Endothelial cell of umbilical vein (primary cell): Measurements from ENCODE around the gene FAM53A. TPM values are rescaled to one million over a fixed set of nuclear protein-coding genes. Genes with fewer than 3 reads are reported as not detected.

Experiments used
- BruUV-seq: library from RNA; stranded (reverse); fragments of 400-500 nt; replicated peaks from 2 replicates; lab custom pipeline; 2021; lab: Mats Ljungman, UMichigan
- CTCF ChIA-PET: fragments of 300-600, 350-600 bp; sonication (Branson Sonifier 250); formaldehyde crosslinking; loops from one replicate; lab custom pipeline; 2021; ENCODE audit warnings: antibody characterized with exemption, inconsistent platforms; lab: Charles Lee
- POLR2A ChIA-PET: fragments of 300-600, 350-600 bp; sonication (Branson Sonifier 250); formaldehyde crosslinking; loops from one replicate; lab custom pipeline; 2021; ENCODE audit warnings: antibody characterized with exemption, inconsistent platforms; lab: Charles Lee
- DNase-seq: peaks from one replicate; pipeline ENCODE4 v3.0.0-alpha.2; 2011; ENCODE audit warnings: low read depth, low spot score
- FAIRE-seq: peaks from 2 replicates; lab custom pipeline; 2011; peaks lifted over from hg19 to GRCh38; lab: Jason Lieb, UNC
- H2AFZ ChIP-seq: 2 replicates; pipeline ENCODE4 v1.6.0; 2012; ENCODE audit warnings: low read depth, low read length, control low read depth, inconsistent platforms
- H3K27ac ChIP-seq: 2 replicates; pipeline ENCODE4 v1.5.1; 2011; ENCODE audit warnings: low read depth, mild to moderate bottlenecking, control low read depth, low read length, moderate library complexity; ENCODE audit not compliant: insufficient read depth
- H3K27me3 ChIP-seq, 2 experiments: 2 replicates each; pipeline versions ENCODE4 v1.6.0 to v1.6.1; 2011; ENCODE audit warnings: low read length in 2 of 2, mixed read lengths in 1 of 2; ENCODE audit not compliant: control insufficient read depth in 2 of 2, insufficient read depth in 2 of 2
- H3K36me3 ChIP-seq, 2 experiments: 2 replicates in 1 of 2; 3 replicates in 1 of 2; pipeline ENCODE4 v1.5.1; 2011; ENCODE audit warnings: low read length in 2 of 2, mild to moderate bottlenecking in 1 of 2, moderate library complexity in 1 of 2; ENCODE audit not compliant: control insufficient read depth in 2 of 2, insufficient read depth in 2 of 2; ENCODE audit errors: extremely low read depth in 1 of 2
- H3K4me1 ChIP-seq: 3 replicates; pipeline ENCODE4 v1.5.1; 2011; ENCODE audit warnings: mild to moderate bottlenecking, low read length; ENCODE audit not compliant: control insufficient read depth, insufficient read depth; ENCODE audit errors: extremely low read depth
- H3K4me2 ChIP-seq: 2 replicates; pipeline ENCODE4 v1.6.1; 2011; ENCODE audit warnings: low read length, control low read depth, mixed read lengths; ENCODE audit not compliant: insufficient read depth
- H3K4me3 ChIP-seq, 3 experiments: fragments of 200-600 bp in 1 of 3; sonication (generic), shearing (Covaris generic) in 1 of 3; replicated peaks in 1 of 3; 2 replicates each; pipeline ENCODE4 v1.5.1; 2011 to 2016; ENCODE audit warnings: control low read depth in 3 of 3, low read length in 3 of 3, mild to moderate bottlenecking in 2 of 3, inconsistent platforms in 1 of 3, low read depth in 1 of 3, moderate library complexity in 1 of 3; ENCODE audit not compliant: insufficient read depth in 1 of 3
- H3K79me2 ChIP-seq: 2 replicates; pipeline ENCODE4 v1.6.0; 2012; ENCODE audit warnings: low read length, inconsistent platforms; ENCODE audit not compliant: control insufficient read depth, insufficient read depth
- H3K9ac ChIP-seq: replicated peaks from 2 replicates; pipeline ENCODE3; 2011; ENCODE audit warnings: low read length, control low read depth; ENCODE audit not compliant: insufficient read depth; ENCODE audit errors: extremely low read depth
- H3K9me1 ChIP-seq: replicated peaks from 3 replicates; pipeline ENCODE4 v1.6.0; 2011; ENCODE audit warnings: mild to moderate bottlenecking, low read length; ENCODE audit not compliant: control insufficient read depth, insufficient read depth; ENCODE audit errors: extremely low read depth
- H3K9me3 ChIP-seq: replicated peaks from 2 replicates; pipeline ENCODE4 v1.5.1; 2012; ENCODE audit warnings: low read length, inconsistent platforms; ENCODE audit not compliant: control insufficient read depth, insufficient read depth
- H4K20me1 ChIP-seq: replicated peaks from 2 replicates; pipeline ENCODE3; 2011; ENCODE audit warnings: mild to moderate bottlenecking, low read length; ENCODE audit not compliant: control insufficient read depth, insufficient read depth; ENCODE audit errors: extremely low read depth
- EZH2 ChIP-seq: IDR thresholded peaks from 2 replicates; pipeline ENCODE4 v1.6.1; 2012; ENCODE audit warnings: borderline replicate concordance, low read depth, mild to moderate bottlenecking, moderate library complexity, low read length, inconsistent platforms; ENCODE audit not compliant: severe bottlenecking
- FOS ChIP-seq: IDR thresholded peaks from 2 replicates; pipeline ENCODE4 v1.6.1; 2011; ENCODE audit warnings: mild to moderate bottlenecking, low read length, moderate library complexity, borderline replicate concordance; ENCODE audit not compliant: insufficient read depth
- GATA2 ChIP-seq: IDR thresholded peaks from 2 replicates; pipeline ENCODE4 v1.7.0; 2011; ENCODE audit warnings: low read depth, mild to moderate bottlenecking, moderate library complexity, mixed read lengths, low read length; ENCODE audit not compliant: insufficient read length, insufficient read depth
- JUN ChIP-seq: IDR thresholded peaks from 2 replicates; pipeline ENCODE4 v1.6.1; 2011; ENCODE audit warnings: borderline replicate concordance, low read depth; ENCODE audit not compliant: insufficient read length, insufficient read depth
- MYC ChIP-seq: IDR thresholded peaks from one replicate; pipeline ENCODE4 v1.6.1; 2011; ENCODE audit warnings: mild to moderate bottlenecking, low read depth, low read length
- POLR2A ChIP-seq: IDR thresholded peaks from 2 replicates; pipeline ENCODE4 v1.6.1; 2012; ENCODE audit warnings: low read depth, mild to moderate bottlenecking, control low read depth, low read length
- POLR2AphosphoS5 ChIP-seq: IDR thresholded peaks from 2 replicates; pipeline ENCODE4 v1.6.1; 2012; ENCODE audit warnings: low read depth, mild to moderate bottlenecking, control low read depth, low read length, moderate library complexity; ENCODE audit not compliant: insufficient read depth
- dilution Hi-C: fragments of 300-500 bp; cut with MboI; formaldehyde crosslinking; loops from one replicate; pipeline ENCODE4 v1.15.0; 2019; ENCODE audit warnings: low sequenced_read_pairs; ENCODE audit not compliant: extremely low pct_ligation_motif_present
- intact Hi-C: fragments of 100-400 bp; cut with micrococcal nuclease; formaldehyde crosslinking; loops from one replicate; pipeline ENCODE4 v1.10.0; 2022
- polyA plus RNA-seq, 4 experiments: library from polyadenylated mRNA; depleted of rRNA in 3 of 4; stranded (reverse) in 3 of 4; unstranded in 1 of 4; fragments of >200 nt; gene quantifications; 2 replicates each; pipeline versions ENCODE4 v1.2.1 to v1.2.3, GENCODE V29; 2011 to 2012; ENCODE audit warnings: missing spikeins in 1 of 4
- total RNA-seq: library from RNA; stranded (reverse); gene quantifications from 2 replicates; pipeline ENCODE4 v1.2.3, GENCODE V29; 2021
- TF ChIP-seq, protein P1 (sequence below): IDR thresholded peaks from 2 replicates; pipeline ENCODE4 v1.6.1; 2011; ENCODE audit not compliant: insufficient read depth, insufficient read length
- TF ChIP-seq, protein P2 (sequence below), 2 donors: IDR thresholded peaks; 1 replicate in 1 of 2; 2 replicates in 1 of 2; pipeline ENCODE4 v1.5.1; 2011; ENCODE audit warnings: low read length in 2 of 2, mild to moderate bottlenecking in 2 of 2, moderate library complexity in 2 of 2, control low read depth in 1 of 2, inconsistent platforms in 1 of 2, low read depth in 1 of 2; ENCODE audit not compliant: insufficient read depth in 1 of 2; ENCODE audit errors: extremely low read depth in 1 of 2

The FAM53A gene
- total and polyA plus RNA-seq, 2 donors (not counting 3 experiments of a cell fraction or from before 2014, with no cell fraction given), result 1.3 to 1.7 TPM

DNA sequence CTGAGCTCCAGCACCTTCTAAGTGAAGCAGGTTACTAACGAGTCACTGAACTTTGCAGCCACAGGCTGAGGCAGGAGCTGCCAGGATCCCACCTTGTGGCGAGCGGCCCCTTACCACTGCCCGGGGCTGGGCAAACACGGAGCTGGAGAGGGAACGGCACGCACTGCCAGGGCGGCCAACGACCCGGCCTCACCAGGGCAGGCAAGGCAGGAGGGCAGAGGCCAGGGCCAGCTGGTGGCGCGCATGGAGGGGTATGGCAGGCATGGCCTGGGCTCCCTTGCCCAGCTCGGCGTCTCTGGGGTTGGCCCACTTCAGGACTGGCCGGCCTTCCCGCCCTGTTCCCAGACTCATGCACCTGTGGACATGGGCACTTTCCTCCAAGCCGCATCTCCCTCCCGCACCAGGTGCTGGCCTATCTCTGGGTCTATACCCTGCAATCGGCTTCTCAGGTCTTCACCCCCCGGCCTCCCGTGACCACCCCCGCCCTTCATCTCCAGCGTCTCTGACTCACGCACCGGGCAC lies 64.9 kb downstream of the FAM53A start:
- intact Hi-C loops, result no loop called here
- TF ChIP-seq MYC (no peak), POLR2A (no peak), FOS (no peak), JUN (no peak), GATA2 (no peak), POLR2AphosphoS5 (no peak), EZH2 (no peak)
- TF ChIP-seq, protein P1, sequence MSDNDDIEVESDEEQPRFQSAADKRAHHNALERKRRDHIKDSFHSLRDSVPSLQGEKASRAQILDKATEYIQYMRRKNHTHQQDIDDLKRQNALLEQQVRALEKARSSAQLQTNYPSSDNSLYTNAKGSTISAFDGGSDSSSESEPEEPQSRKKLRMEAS, result no peak
- TF ChIP-seq, protein P2, sequence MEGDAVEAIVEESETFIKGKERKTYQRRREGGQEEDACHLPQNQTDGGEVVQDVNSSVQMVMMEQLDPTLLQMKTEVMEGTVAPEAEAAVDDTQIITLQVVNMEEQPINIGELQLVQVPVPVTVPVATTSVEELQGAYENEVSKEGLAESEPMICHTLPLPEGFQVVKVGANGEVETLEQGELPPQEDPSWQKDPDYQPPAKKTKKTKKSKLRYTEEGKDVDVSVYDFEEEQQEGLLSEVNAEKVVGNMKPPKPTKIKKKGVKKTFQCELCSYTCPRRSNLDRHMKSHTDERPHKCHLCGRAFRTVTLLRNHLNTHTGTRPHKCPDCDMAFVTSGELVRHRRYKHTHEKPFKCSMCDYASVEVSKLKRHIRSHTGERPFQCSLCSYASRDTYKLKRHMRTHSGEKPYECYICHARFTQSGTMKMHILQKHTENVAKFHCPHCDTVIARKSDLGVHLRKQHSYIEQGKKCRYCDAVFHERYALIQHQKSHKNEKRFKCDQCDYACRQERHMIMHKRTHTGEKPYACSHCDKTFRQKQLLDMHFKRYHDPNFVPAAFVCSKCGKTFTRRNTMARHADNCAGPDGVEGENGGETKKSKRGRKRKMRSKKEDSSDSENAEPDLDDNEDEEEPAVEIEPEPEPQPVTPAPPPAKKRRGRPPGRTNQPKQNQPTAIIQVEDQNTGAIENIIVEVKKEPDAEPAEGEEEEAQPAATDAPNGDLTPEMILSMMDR (IDR thresholded peaks at IDR 0.05; ENCODE audit: extremely low read depth in 1 of 2, insufficient read depth in 1 of 2, low read depth in 1 of 2, low read length in 2 of 2), result no peak

More for the DNA sequence above, 64.9 kb downstream of the FAM53A start:
- no peak overlapping the region for H3K9ac ChIP-seq
- DNase-seq (no peak), FAIRE-seq (no peak)
- H3K4me2 ChIP-seq, result no peak overlapping the region
- H2AFZ ChIP-seq, result no peak overlapping the region
- H3K4me1 ChIP-seq, result no peaks in the 10 kb centered on the region
- H3K79me2 ChIP-seq, result no peaks in the 10 kb centered on the region
- ChIA-PET CTCF (interaction anchor here (1.1 to 2.2 kb wide), 2 partner anchors 10 to 263 kb away, joined by 3 to 13 read pairs; no protein-coding TSS in a partner anchor), POLR2A (no interaction called here)
- no peaks in the 10 kb centered on the region for H3K9me3 ChIP-seq
- no TSS peak for BruUV-seq
- dilution Hi-C loops, result no loop called here
- no peaks in the 10 kb centered on the region for H3K9me1 ChIP-seq
- H3K4me3 ChIP-seq, result no peak overlapping the region
- no peaks in the 10 kb centered on the region for H3K27me3 ChIP-seq
- H4K20me1 ChIP-seq, result no peaks in the 10 kb centered on the region
- no peaks in the 10 kb centered on the region for H3K36me3 ChIP-seq
- no peak overlapping the region for H3K27ac ChIP-seq
